GM19025 (cell line): Measurements from ENCODE around the gene PDE4B.

Experiments
- ATAC-seq: cut with Tn5 transposase; IDR thresholded peaks from one replicate; pipeline ENCODE4 v1.9.1; 2021; ENCODE audit warnings: mild to moderate bottlenecking, low read depth, moderate library complexity; ENCODE audit not compliant: unreplicated experiment

PDE4B gene

DNA sequence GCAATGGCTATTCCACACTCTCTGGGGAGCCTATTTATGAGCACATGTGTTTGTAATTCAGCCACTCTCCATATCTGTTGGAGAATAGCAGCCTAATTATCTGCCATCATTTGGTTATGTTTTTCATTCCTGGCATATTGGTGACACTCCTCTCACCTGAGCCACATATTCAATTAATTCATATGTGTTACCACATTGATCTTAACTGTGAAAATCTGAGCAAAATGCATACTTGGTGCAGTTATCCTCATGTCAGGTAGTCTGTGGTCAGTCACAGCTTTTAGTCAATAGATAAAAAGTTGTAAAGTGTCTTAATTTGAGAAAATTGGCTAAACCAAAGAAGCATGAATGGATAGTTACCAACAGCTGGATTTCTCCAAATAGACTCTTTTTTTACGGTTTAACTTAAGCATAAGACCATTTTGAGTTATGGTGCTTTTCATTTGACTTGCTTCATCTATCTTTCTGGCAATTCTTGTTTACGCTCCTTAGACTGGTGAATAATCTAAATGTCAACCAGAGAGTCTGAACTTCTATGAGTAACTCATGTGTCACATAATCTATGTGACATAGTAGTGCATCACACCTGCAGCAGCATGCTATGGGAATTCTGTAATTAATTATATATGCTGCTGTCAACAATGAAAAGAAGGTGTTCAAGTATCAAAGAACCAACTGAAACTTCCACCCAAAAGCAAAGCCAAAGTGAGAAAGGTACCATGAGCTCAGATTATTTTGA lies 553.5 kb downstream of the PDE4B start:
- ATAC-seq: no peak

DNA sequence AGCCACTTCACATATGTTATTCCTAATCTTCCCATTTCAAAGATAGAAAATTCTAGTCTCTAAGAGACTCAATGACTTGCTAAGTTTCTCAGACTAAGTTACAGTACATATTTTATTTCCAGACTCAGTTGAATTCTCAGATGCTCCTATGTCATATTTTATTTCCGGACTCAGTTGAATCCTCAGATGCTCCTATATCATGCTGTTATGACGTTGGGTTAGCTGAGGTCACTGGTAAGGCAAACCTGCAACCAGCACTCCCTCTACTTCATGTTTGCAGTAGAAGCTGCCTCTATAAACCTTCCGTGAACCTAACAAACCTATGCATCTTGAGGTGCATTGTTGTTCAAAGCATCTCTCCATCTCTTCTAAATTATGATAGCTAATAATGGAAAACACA lies 554.2 kb downstream of the PDE4B start:
- ATAC-seq: no peak

DNA sequence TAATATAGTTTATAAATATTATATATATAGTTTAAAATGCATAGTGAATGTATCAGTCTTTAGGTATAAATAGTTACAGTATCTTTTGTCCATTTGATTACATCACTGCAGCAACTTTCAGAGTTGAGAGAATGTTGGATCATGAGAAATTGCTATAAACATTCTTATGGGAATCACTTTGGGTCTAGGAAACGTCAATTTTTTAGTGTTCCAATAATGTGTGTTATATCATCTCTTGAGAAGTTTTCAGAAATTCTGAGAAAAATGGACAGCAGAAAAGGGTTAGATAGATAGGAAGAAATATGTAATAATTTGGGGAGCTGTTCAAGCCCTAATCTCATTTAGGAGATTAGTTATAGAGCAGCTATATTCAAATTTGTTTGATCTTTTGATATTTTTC lies 556.1 kb downstream of the PDE4B start:
- ATAC-seq: no peak

DNA sequence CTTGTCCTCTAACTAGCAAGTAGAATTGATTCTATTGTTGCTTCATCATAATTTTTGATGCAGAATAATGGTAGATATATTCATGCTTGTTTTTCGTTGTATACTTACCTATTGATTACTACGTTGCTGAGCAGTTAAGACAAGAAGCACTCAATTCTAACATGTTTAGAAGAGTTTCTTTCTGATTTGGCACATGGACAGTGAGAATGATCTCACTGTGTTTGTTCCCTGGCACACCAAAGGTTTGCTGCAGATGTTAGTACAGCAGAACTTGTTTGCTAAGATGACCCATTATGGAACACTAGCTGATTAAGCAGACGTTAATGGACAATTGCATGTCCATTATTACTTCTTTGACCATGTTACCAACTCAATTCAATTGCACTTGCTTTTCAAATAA lies 556.5 kb downstream of the PDE4B start:
- ATAC-seq: no peak

DNA sequence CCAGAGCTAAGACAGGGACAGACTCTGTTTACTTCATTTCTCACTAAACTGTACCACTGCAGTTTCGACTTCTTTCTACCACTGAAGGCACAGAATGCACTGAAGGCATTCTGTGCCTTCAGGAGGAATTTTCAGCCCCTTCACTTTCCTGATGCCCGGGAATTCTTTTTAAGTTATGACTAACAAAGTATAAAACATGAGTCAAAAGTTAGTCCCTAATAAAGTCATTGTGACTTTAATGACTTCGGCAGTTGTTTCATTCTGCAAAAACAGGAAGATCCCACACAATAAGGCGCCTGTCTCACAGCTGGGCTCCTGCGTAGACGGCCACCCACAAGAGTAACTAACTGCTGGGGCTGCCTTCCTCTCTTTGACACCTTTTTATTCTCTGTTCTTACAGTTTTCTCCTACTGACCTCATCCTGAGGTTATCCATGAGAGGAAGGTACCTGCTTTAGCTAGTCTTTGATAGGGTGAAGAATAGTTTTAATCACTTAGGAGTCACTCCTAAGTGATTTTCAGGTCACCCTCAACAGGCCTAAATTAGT lies 557.4 kb downstream of the PDE4B start:
- peak; percentile 72 for ATAC-seq

DNA sequence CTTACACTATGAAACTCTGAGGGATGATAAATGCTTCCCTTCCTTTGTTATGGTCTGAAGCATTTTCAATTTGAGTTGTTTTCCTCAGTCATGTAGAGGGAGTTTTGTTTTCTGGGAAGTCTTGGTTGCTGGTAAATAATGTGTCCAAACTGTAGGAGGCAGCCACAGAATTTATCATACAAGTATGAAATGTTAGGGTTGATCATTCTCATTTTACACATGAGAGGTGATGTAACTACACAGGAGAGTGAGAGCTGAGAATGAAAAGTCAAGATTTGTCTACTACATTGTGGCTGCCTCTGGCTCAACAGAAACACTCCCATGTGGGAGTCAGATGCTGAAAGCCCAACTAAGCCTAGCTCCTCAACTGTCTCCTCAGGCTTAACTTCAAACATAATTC lies 558.8 kb downstream of the PDE4B start:
- no peak for ATAC-seq

DNA sequence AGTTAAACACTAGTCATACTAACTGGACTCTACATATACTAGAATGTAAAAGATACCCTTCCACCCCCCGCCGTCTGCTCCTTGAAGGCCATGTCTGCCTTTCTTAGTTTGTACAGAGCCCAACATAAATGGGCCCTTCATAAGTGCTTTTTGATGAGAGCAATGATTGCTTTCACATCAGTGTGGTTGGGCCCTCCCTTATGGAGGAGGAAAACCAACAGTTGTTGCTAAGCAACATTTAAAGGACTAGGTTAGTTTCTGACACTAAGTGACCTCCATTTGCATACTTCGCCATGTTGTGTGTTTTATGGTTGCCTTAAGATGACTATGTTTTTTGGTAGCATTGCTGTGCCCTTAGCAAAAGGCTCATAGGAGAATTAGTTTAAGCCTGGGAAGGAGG lies 559.2 kb downstream of the PDE4B start:
- no peak for ATAC-seq

DNA sequence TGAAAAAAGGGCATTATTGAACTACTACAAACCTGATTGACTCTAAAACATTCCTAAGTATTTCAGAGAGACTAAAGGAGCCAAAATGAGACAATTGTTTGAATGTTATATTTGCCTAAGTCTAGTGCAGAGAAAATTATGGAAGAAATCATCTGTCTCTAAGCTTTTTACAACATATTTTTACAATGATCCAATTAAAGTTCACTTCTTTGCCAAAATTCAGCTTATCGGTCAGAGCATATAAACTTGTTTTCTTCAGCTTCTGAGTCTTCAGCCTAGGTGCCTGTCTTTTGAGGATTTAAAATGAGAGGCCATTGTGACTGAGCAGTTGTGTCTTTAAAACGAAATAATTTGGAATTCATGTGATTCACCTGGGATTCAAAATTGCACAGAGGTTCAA lies 560.1 kb downstream of the PDE4B start:
- no peak for ATAC-seq

DNA sequence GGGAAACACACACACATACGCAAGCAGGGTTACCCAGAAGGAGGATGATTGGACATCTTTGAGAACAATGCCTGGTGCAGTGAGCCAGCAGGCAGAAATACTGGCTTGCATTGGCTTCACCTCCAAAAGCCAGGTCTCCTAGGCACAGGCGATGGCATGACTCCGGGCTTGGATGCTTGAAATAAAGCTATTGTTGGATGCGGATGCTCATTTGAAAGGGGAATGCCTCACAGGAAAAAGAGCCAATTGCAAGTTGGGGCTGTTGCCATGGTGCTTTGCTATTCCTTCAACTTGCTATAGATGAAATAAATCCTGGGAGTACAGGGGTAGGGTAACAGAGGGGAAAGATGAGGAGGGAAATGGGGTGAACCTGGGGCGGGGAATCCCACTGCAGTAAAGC lies 560.6 kb downstream of the PDE4B start:
- ATAC-seq: no peak

DNA sequence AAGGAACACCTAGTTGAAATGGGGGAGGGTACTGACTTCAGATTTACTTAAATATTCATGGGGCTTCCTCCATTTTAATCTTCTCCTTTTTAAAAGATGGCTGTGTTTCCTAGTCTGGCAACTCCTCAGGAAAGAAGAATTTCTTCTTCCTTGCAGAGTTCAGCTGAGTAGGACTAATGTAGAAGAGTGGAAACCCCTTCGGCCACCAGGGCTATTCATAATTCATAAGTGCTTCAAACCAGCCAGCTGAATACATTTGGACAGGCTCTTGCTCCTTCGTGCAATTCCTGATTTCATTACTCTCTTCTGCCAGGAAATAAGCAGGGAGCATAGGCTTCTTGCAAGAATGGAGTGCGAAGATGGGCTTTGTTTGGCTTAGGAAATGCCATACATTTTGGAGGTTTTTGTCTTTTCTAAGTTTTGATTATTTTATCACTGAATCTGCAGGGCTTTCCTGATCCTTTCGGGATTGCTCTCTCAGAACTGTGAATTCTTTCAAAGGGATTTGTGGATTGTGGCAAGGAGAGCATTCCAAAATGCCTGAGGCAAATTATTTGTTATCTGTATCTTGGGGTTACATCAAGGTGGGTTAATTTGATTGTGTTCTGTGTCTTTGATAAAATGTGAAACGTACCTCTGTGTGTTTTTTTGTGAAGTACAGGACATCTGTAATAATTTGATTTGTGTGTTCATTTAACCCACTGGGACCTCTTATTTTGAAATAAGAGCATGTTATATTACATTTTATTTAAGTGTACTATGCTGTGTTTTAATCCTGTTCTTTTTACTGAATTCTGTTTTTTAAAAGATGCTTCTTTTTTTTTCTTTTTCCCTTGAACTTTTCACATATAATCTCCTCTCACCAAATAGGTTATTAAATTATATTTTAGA lies 561.9 kb downstream of the PDE4B start:
- ATAC-seq: no peak

DNA sequence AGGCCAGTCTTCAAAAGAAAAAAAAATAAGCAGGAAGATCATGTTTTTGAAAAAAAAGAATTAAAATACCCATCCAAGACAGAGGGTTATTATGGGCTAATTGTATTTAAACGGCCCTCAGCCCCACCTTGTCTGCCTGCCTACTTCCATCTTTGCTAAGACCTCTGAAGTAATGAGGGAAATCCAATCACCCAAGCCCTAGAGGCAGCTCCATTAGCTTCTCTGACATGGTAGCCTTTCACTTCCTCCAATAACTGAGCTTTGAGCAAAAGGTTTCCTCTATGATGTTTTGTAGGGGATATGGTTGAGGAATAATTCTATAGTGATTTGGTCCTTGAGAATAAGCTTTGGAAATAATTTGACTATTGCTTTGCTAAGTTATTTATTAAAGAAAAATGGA lies 563.1 kb downstream of the PDE4B start:
- ATAC-seq: no peak

DNA sequence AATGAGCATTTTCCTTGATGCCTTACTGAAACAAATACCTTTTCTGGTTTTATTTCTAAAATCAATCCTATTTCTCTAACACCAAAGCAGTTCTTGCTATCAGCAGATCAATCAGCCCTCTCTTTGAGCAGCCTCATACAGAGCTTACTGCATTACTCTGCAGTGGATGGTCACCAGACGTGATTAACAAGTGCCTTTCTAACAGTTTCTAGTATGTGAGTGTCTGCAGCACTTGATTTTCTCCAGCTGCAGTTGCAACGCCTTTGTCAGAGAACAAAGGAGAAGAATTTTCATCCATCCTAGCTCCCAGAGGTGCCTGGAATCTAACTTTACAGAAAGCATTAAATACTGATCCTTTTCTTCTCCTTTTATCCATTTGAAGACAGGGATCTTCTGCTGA lies 563.9 kb downstream of the PDE4B start:
- ATAC-seq: no peak

DNA sequence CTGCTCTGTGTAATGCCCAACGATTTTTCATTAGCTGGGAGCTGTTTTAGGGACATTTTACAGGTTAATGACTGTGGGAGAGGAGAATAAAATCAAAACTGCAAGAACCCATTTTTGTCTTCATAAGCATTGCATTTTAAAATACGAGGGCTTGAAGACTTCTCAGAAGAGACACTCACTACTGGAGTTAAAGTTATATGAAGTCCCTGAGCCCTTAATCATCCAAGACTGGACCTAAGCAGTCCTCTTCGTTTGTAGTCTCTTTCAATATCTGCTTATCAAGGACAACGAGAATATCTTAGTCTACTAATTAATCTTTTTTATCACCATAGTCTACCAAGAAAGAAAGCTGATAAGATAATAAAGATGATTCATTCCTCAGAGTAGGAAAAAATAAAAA lies 564.3 kb downstream of the PDE4B start:
- ATAC-seq: no peak

DNA sequence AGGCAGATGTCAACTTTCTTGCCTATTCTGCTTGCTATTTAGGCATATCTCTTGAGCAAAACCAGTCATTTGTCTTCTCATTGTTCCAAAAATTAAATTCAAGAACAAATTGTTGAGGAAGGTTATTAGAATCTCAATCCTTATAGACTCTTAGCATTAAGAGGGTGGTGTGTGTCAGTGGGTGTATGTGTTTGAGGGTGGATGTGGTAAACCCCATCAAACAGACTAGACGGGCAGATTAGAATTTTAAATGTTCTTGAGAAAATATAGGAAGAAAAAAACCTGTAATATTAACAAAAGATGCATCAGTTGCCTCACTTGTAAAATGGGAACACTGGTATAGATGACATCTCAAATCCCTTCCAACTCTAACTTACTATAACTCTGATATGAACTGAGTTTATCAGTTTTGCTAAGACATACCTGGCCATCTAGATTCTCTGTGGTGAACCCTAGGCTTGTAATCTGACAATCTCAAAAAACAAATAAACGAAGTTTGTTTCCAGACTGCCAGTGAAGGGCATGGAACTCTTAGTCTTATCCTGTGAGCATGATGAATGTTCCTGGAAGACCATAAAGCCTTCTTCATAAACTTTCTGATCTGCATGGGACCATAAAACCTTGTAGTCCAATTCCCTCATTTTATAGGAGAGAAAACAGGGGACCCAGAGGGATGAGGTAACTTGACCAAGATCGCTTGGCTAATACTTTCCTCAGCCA lies 564.9 kb downstream of the PDE4B start:
- no peak for ATAC-seq

DNA sequence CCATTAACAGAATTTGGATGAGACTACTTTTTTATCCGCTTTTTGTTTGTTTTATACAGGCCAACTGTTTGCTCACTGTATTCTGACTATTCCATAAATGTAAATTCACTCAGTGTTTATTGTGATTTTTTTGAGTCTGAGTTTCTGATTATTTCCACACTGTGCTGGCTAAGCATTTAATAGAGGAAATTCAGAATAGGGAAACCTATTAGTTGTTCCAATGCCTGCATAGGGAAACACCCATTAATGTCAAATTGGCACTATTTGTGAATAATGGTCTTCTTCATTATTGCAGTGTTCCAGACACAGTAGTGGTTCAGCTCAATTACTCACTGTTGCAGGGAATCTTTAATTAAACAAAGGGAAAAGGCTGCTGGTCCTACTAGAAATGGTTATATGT lies 566.6 kb downstream of the PDE4B start:
- ATAC-seq: no peak

DNA sequence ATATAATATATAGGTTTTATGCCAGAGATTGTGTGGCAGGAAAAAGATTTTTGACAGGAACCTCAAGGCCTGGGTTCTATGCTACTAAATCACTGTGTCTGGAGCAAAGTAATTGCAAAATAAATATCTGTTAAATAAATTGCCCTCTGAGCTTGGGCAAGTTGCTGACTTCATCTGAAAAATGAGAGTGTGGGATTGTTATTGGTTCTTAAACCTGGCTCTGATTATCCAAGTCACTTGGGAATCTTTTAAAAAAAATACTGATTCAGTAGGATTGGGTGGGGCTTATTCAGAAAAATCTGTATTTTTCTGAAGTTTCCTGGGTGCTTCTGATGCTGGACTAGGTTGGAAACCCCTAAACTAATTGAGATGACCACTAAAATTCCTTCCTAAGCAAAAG lies 567.1 kb downstream of the PDE4B start:
- ATAC-seq: no peak

DNA sequence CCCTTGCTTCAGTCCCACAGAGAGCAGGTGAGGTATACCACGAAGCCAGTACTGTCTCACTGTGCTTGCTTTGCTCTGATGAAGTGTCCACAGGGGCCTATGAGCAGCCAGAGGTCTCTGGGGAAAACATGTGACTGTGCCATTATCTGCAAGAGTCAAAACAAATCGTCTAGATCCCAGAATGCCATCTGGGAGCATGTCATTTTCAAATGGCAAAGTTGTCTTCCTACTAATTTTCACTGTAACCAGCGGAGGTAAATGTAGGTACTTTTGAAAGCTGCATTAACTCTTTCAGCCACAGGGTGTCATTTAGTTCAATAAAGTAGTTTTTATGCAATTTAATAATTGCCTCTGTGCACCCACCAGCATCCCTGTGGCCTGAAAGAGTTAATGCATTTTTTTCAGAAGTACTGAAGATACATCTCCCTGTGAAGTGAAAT lies 567.6 kb downstream of the PDE4B start:
- ATAC-seq: no peak

DNA sequence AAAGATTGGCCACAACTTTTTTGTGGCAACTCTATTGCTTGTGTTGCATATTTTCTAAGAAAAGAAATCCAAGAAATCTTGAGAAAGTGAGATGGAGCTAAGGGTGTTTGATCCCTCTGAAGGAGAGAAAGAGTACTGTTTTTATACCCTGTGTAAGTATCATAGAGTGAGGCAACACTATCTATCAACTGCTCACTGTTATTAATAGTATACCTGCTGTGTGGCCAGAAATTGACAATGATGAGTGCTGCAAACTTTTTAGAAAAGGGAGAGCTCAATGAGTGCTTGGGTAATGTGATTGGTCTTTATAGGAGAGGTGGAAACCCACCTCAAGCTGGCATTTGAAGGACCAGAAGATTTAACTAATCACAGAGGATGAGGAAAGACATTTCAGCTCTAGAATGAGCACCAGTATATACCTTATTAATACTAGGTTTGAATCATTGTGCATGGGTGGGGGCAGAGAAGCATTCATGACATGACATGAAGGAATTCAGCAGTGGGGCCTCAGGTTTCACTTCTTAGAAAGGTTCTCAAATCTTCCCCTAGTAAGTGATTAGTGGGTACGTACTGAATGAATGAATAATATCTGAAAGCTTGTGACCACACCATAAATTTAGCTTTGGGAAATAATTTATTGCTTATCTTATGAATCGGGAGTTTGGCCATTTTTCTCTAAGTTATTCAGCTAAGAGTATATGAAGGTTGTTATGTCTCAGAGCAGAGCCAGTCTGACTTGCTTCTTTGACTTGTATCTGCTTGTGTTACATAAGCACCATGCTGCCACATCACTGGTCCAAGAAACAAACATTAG lies 572.1 kb downstream of the PDE4B start:
- peak; percentile 71 for ATAC-seq

DNA sequence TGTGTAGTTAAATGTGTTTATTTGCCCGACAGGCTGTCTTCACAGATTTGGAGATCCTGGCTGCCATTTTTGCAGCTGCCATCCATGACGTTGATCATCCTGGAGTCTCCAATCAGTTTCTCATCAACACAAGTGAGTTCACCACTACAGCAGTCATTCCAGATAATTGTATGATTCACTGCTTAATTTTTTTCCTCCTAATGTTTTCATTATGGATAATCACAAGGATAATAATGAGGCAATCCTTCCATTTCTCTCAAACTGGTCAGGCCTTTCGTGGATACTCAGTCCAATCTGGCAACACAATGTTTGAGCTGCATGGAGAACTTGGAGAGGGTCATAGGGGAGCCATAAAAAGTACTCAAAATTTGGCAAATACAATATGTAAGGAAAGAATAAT lies 572.9 kb downstream of the PDE4B start:
- ATAC-seq: no peak

DNA sequence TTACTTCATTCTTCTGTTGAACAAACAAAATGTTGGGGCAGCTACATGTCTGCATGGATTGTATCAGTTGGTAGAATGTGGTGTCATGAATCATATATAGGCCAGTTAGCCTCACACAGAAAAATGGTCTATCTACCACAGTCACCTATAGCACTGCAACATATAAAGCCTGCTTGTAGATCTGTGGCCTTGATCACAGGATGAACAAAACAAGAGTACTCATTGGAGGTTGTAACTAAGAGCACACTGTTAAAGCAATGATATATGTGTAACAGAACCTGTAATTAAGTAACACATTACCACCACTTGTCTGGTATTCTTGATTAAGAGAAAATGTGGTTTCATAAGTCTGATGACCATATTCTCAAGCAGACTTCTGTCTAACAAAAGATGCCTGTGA lies 573.9 kb downstream of the PDE4B start:
- ATAC-seq: no peak
